Neutrophil (primary cell): Measurements from ENCODE around the gene ADCY7.

Source experiments
- H3K27ac ChIP-seq: fragments of 200-600 bp; sonication (generic); 2 replicates; pipeline ENCODE4 v1.5.1; 2016; ENCODE audit warnings: mild to moderate bottlenecking, moderate library complexity
- H3K27me3 ChIP-seq: fragments of 200-600 bp; sonication (generic); 2 replicates; pipeline ENCODE4 v1.6.0; 2016; ENCODE audit warnings: mild to moderate bottlenecking
- H3K36me3 ChIP-seq: fragments of 200-600 bp; sonication (generic); 2 replicates; pipeline ENCODE4 v1.5.1; 2017
- H3K4me1 ChIP-seq, 2 experiments: fragments of 200-600 bp in 1 of 2; sonication (generic) in 1 of 2; 1 replicate in 1 of 2; 2 replicates in 1 of 2; pipeline versions ENCODE4 v1.5.1 to v1.6.1; 2013 to 2016; ENCODE audit warnings: low read depth in 1 of 2, low read length in 1 of 2, mild to moderate bottlenecking in 1 of 2, moderate library complexity in 1 of 2; ENCODE audit not compliant: control insufficient read depth in 1 of 2, insufficient read depth in 1 of 2
- H3K4me3 ChIP-seq, 2 experiments: fragments of 200-600 bp in 1 of 2; sonication (generic) in 1 of 2; 1 replicate in 1 of 2; 2 replicates in 1 of 2; pipeline ENCODE4 v1.5.1; 2013 to 2016; ENCODE audit warnings: low read depth in 1 of 2, low read length in 1 of 2, mild to moderate bottlenecking in 1 of 2, moderate library complexity in 1 of 2
- H3K9me3 ChIP-seq: fragments of 200-600 bp; sonication (generic); 2 replicates; pipeline ENCODE4 v1.5.1; 2016
- TF ChIP-seq, protein P1 (sequence below): fragments of 200-600 bp; sonication (generic); IDR thresholded peaks from 2 replicates; pipeline ENCODE4 v1.5.1; 2016; ENCODE audit warnings: antibody characterized with exemption

The ADCY7 gene

DNA sequence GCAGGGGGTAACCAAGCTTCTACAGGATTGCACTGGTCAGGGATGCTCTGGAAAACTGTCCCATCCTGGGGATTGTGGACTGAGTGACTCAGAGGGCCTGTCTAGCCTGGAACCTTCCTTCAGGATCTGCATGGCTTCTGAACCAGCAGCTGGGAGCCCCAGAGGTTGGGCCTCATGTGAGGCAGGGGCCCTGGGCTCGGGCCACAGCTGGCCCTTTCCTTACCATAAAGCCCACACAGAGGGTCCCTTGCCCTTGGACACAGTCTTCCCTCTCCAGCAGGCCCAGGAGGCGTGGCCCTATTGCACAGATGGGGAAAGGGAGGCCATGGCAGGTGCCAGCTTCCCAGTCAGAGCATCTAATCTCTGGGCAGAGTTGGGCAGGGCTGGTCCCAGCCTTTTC lies 30.5 kb downstream of the ADCY7 start:
- H3K27me3 ChIP-seq, result no peaks in the 10 kb centered on the region
- peaks cover 100% of the 10 kb centered on the region for H3K36me3 ChIP-seq
- TF ChIP-seq, protein P1, sequence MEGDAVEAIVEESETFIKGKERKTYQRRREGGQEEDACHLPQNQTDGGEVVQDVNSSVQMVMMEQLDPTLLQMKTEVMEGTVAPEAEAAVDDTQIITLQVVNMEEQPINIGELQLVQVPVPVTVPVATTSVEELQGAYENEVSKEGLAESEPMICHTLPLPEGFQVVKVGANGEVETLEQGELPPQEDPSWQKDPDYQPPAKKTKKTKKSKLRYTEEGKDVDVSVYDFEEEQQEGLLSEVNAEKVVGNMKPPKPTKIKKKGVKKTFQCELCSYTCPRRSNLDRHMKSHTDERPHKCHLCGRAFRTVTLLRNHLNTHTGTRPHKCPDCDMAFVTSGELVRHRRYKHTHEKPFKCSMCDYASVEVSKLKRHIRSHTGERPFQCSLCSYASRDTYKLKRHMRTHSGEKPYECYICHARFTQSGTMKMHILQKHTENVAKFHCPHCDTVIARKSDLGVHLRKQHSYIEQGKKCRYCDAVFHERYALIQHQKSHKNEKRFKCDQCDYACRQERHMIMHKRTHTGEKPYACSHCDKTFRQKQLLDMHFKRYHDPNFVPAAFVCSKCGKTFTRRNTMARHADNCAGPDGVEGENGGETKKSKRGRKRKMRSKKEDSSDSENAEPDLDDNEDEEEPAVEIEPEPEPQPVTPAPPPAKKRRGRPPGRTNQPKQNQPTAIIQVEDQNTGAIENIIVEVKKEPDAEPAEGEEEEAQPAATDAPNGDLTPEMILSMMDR, result no peak
- no peak overlapping the region for H3K4me3 ChIP-seq
- no peaks in the 10 kb centered on the region for H3K4me1 ChIP-seq
- no peaks in the 10 kb centered on the region for H3K9me3 ChIP-seq
- H3K27ac ChIP-seq, result no peak overlapping the region

- TF ChIP-seq, protein P1, result no peak
- Histone ChIP-seq H3K4me1 (no peaks in the 10 kb centered on the region), H3K9me3 (no peaks in the 10 kb centered on the region), H3K36me3 (peaks cover 100% of the 10 kb centered on the region), H3K27me3 (no peaks in the 10 kb centered on the region), H3K27ac (no peak overlapping the region), H3K4me3 (no peak overlapping the region)
These were observed 31.1 kb downstream of the ADCY7 start for GRCh38 chr16:50297301-50298074.

DNA sequence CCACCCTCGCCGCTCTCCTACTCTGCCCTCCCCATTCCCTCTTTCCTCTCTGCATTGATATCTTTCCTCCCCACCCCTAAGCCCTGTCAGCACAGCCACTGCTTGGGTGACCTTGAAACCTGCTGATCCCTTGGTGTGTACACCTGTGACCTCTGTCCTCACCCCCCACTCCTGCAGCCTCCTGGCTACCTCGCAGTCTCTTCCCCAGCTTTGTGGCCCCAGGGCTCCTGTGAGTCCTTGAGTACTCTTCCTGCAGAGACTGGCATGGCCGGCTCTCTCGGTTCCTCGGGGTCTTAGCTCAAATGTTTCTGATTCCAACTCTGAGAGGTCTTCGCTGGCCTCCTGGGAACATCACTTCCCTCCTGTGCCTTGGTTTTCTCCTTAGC lies 31.7 kb downstream of the ADCY7 start:
- no peaks in the 10 kb centered on the region for H3K9me3 ChIP-seq
- no peak overlapping the region for H3K27ac ChIP-seq
- H3K36me3 ChIP-seq, result peaks cover 100% of the 10 kb centered on the region
- no peaks in the 10 kb centered on the region for H3K27me3 ChIP-seq
- no peak overlapping the region for H3K4me3 ChIP-seq
- TF ChIP-seq, protein P1, result no peak
- H3K4me1 ChIP-seq, result no peaks in the 10 kb centered on the region

DNA sequence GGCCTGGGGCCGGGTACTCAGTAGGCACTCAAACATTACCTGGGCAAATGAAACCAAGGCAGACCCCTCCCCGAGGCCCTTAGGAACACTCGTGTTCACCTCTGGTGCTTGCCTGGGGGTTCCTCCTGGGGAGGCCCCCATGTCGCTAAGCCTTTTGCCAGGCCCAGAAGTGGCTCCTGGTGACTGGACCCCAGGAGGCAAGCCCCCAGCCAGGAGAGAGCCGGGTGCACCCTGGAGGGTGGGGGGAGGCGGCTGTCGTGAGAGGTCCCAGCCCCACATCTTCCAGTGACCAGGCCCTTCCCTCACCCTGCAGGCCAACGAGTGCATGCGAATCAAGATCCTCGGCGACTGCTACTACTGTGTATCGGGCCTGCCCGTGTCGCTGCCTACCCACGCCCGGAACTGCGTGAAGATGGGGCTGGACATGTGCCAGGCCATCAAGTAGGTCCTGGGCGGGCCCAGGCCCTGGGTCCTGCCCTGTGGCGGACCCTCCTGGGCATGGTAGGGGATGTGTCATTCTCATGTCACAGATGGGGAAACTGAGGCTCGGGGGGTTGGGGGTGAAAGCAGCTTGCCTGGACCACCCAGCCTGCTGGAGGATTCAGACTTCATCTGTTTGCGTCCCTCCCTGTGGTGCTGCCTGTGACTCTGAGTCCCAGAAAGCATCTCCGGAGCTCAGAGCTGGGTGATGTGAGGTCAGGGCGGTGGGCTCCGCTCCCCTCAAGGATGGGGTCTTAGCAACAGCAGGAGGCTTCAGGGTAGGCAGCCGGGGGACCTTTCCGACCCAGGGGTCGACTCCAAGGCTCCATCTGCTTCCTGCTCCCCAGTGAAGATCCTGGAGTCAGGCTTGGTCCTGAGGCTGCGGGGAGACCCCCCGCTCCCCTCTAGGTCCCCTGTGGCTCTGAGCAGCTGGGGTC lies 32.5 kb downstream of the ADCY7 start:
- H3K27ac ChIP-seq, result no peak overlapping the region

GRCh38 chr16:50299508-50300105 lies 33.3 kb downstream of the ADCY7 start:
- Histone ChIP-seq H3K27ac (no peak overlapping the region), H3K4me1 (no peaks in the 10 kb centered on the region), H3K4me3 (no peak overlapping the region), H3K27me3 (no peaks in the 10 kb centered on the region), H3K36me3 (peaks cover 100% of the 10 kb centered on the region), H3K9me3 (no peaks in the 10 kb centered on the region)
- TF ChIP-seq, protein P1, result no peak

More for the DNA sequence above, 32.5 kb downstream of the ADCY7 start:
- TF ChIP-seq, protein P1, result no peak
- H3K4me1 ChIP-seq, result no peaks in the 10 kb centered on the region
- H3K36me3 ChIP-seq, result peaks cover 100% of the 10 kb centered on the region
- H3K27me3 ChIP-seq, result no peaks in the 10 kb centered on the region
- no peak overlapping the region for H3K4me3 ChIP-seq
- no peaks in the 10 kb centered on the region for H3K9me3 ChIP-seq
